Left lung (tissue), 10 donors: ENCODE results near the gene EMP3. TPM values are rescaled to one million over a fixed set of nuclear protein-coding genes. Genes with fewer than 3 reads are reported as not detected.

Experiments
- ATAC-seq: fragments of 200-7000 bp; cut with Tn5 transposase; one replicate; pipeline ENCODE4 v1.9.1; 2020; ENCODE audit warnings: moderate library complexity
- DNase-seq, 4 donors: peaks; one replicate each; pipeline ENCODE4 v3.0.0-alpha.2; 2013 to 2020
- H3K27ac ChIP-seq, 2 donors: fragments of 200-600 bp; sonication (generic) in 1 of 2; one replicate each; pipeline versions ENCODE4 v1.5.0 to v1.8.0; 2020 to 2021
- H3K27me3 ChIP-seq, 2 donors: fragments of 200-600 bp; sonication (generic) in 1 of 2; one replicate each; pipeline versions ENCODE4 v1.5.0 to v1.8.0; 2020 to 2021
- H3K36me3 ChIP-seq, 2 donors: fragments of 200-600 bp; sonication (generic) in 1 of 2; one replicate each; pipeline versions ENCODE4 v1.5.0 to v1.8.0; 2020 to 2021
- H3K4me1 ChIP-seq, 2 donors: fragments of 200-600 bp; one replicate each; pipeline ENCODE4 v1.8.0; 2021
- H3K4me3 ChIP-seq, 2 donors: fragments of 200-600 bp; sonication (generic) in 1 of 2; one replicate each; pipeline versions ENCODE4 v1.5.0 to v1.8.0; 2020 to 2021; ENCODE audit warnings: mild to moderate bottlenecking in 1 of 2
- H3K9me3 ChIP-seq, 2 donors: fragments of 200-600 bp; sonication (generic) in 1 of 2; one replicate each; pipeline versions ENCODE4 v1.5.0 to v1.8.0; 2020 to 2021
- intact Hi-C, 2 donors: fragments of 100-400 bp; cut with DNase I; formaldehyde crosslinking; loops; one replicate each; pipeline versions ENCODE4 v1.11.2 to v1.14.2; 2022
- polyA plus RNA-seq, 6 donors: library from polyadenylated mRNA; unstranded; fragments of 120-200 nt; gene quantifications; one replicate each; pipeline ENCODE4 v1.2.1, GENCODE V29; 2013; ENCODE audit not compliant: insufficient read length in 6 of 6
- total RNA-seq, 2 donors: library from RNA; stranded (reverse); fragmentation: NEBNext Ultra II Directional; extraction: Animal tissue kit (Norgen Biotek cat#: 25700); gene quantifications; one replicate each; pipeline ENCODE4 v1.2.1, GENCODE V29; 2021
- TF ChIP-seq, protein P1 (sequence below), 2 donors: fragments of 200-600 bp; sonication (generic) in 1 of 2; IDR thresholded peaks; one replicate each; pipeline versions ENCODE4 v1.5.0 to v1.8.0; 2021; ENCODE audit warnings: antibody characterized with exemption in 2 of 2
- donor health status: DM: no; HTN: yes; CAD: no.
- donor health status: DM: no; HTN: no; CAD: no.

EMP3 gene
- total and polyA plus RNA-seq, 8 donors: 102 to 320 (median 110) TPM

DNA sequence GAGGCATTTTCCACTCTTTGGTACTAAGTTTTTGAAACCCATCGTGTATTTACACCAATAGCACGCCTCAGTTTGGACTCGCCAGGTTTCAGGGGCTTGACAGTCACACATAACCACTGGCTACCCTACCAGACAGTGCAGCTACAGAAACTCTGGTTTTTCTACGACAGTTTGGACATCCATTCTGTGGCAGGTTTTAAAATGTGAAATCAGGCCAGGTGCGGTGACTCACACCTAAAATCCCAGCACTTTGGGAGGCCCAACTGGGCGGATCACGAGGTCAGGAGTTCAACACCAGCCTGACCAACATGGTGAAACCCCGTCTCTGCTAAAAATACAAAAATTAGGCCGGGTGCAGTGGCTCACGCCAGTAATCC, 52.8 kb downstream of the EMP3 start:
- DNase-seq: no peak
- TF ChIP-seq, protein P1, sequence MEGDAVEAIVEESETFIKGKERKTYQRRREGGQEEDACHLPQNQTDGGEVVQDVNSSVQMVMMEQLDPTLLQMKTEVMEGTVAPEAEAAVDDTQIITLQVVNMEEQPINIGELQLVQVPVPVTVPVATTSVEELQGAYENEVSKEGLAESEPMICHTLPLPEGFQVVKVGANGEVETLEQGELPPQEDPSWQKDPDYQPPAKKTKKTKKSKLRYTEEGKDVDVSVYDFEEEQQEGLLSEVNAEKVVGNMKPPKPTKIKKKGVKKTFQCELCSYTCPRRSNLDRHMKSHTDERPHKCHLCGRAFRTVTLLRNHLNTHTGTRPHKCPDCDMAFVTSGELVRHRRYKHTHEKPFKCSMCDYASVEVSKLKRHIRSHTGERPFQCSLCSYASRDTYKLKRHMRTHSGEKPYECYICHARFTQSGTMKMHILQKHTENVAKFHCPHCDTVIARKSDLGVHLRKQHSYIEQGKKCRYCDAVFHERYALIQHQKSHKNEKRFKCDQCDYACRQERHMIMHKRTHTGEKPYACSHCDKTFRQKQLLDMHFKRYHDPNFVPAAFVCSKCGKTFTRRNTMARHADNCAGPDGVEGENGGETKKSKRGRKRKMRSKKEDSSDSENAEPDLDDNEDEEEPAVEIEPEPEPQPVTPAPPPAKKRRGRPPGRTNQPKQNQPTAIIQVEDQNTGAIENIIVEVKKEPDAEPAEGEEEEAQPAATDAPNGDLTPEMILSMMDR (IDR thresholded peaks at IDR 0.05): no peak
- ATAC-seq: no peak
- Histone ChIP-seq H3K4me3 (no peak overlapping the region), H3K4me1 (peaks cover 0 to 6% of the 10 kb centered on the region in 2 donors), H3K9me3 (no peaks in the 10 kb centered on the region), H3K27me3 (no peaks in the 10 kb centered on the region), H3K36me3 (peaks cover 0 to 21% of the 10 kb centered on the region in 2 donors), H3K27ac (no peak overlapping the region)
- intact Hi-C loops: no loop called here

GRCh38 chr19:48379058-48379457, 53.7 kb downstream of the EMP3 start:
- no peak for ATAC-seq
- intact Hi-C loops: no loop called here
- TF ChIP-seq, protein P1 (IDR thresholded peaks at IDR 0.05): no peak
- peaks cover 0 to 30% of the 10 kb centered on the region in 2 donors for H3K36me3 ChIP-seq
- no peak overlapping the region for H3K27ac ChIP-seq
- H3K4me3 ChIP-seq: no peak overlapping the region
- no peaks in the 10 kb centered on the region for H3K9me3 ChIP-seq
- no peaks in the 10 kb centered on the region for H3K27me3 ChIP-seq
- DNase-seq: no peak
- H3K4me1 ChIP-seq: peaks cover 0 to 6% of the 10 kb centered on the region in 2 donors

Other genes with a start within 250 kb of the EMP3 start
- 10 to 100 TPM; 11.5 to 17.3 TPM for gene PLA2G4C, start 214.7 kb upstream of the EMP3 start, total RNA-seq
- gene PLA2G4C, start 214.7 kb upstream of the EMP3 start, polyA plus RNA-seq: 10 to 100 TPM in 4 of 6 donors, 1 to 10 TPM in 2; 6.6 to 14.5 (median 10.2) TPM
- gene LIG1, start 155.2 kb upstream of the EMP3 start, total RNA-seq: 10 to 100 TPM; 26.7 to 27.4 TPM
- gene LIG1, start 155.2 kb upstream of the EMP3 start, polyA plus RNA-seq: 10 to 100 TPM; 55.3 to 72.1 (median 65.9) TPM
- gene ZSWIM9, start 154.9 kb upstream of the EMP3 start, total RNA-seq: 1 to 10 TPM; 6.5 to 6.6 TPM
- 10 to 100 TPM in 3 of 6 donors, 1 to 10 TPM in 3; 9.4 to 11.4 (median 10.3) TPM for gene ZSWIM9, start 154.9 kb upstream of the EMP3 start, polyA plus RNA-seq
- 10 to 100 TPM; 51.3 to 92.3 TPM for gene CARD8, start 69.6 kb upstream of the EMP3 start, total RNA-seq
- gene CARD8, start 69.6 kb upstream of the EMP3 start, polyA plus RNA-seq: 10 to 100 TPM; 70.3 to 92.3 (median 83.0) TPM
- gene ZNF114, start 55.5 kb upstream of the EMP3 start, total RNA-seq: 1 to 10 TPM; 1.3 to 1.9 TPM
- gene ZNF114, start 55.5 kb upstream of the EMP3 start, polyA plus RNA-seq: 1 to 10 TPM; 8.0 to 9.2 (median 8.2) TPM
- gene TMEM143, start 38.4 kb downstream of the EMP3 start, total RNA-seq: 10 to 100 TPM in 1 of 2 donors, 1 to 10 TPM in 1; 9.8 to 10.6 TPM
- 10 to 100 TPM in 1 of 6 donors, 1 to 10 TPM in 5; 7.5 to 10.1 (median 8.9) TPM for gene TMEM143, start 38.4 kb downstream of the EMP3 start, polyA plus RNA-seq
- gene SYNGR4, start 38.8 kb downstream of the EMP3 start, total RNA-seq: not detected
- gene SYNGR4, start 38.8 kb downstream of the EMP3 start, polyA plus RNA-seq: under 1 TPM in 2 of 6 donors, not detected in 4; 0.14 to 0.65 TPM
- gene KDELR1, start 66.0 kb downstream of the EMP3 start, total RNA-seq: 100 to 1,000 TPM; 171 to 187 TPM
- gene KDELR1, start 66.0 kb downstream of the EMP3 start, polyA plus RNA-seq: 100 to 1,000 TPM; 159 to 178 (median 163) TPM
- gene GRIN2D, start 68.1 kb downstream of the EMP3 start, total RNA-seq: 1 to 10 TPM in 1 of 2 donors, under 1 TPM in 1; 0.94 to 1.3 TPM
- gene GRIN2D, start 68.1 kb downstream of the EMP3 start, polyA plus RNA-seq: under 1 TPM; 0.25 to 0.51 (median 0.30) TPM
- 10 to 100 TPM; 21.5 to 33.8 TPM for gene GRWD1, start 120.4 kb downstream of the EMP3 start, total RNA-seq
- 10 to 100 TPM; 18.4 to 29.0 (median 24.4) TPM for gene GRWD1, start 120.4 kb downstream of the EMP3 start, polyA plus RNA-seq
- gene KCNJ14, start 130.0 kb downstream of the EMP3 start, total RNA-seq: under 1 TPM; 0.52 to 0.61 TPM
- 1 to 10 TPM in 5 of 6 donors, under 1 TPM in 1; 0.94 to 1.3 (median 1.2) TPM for gene KCNJ14, start 130.0 kb downstream of the EMP3 start, polyA plus RNA-seq
- gene CYTH2, start 143.8 kb downstream of the EMP3 start, total RNA-seq: 10 to 100 TPM; 49.8 to 65.9 TPM
- 100 to 1,000 TPM in 2 of 6 donors, 10 to 100 TPM in 4; 86.5 to 108 (median 91.5) TPM for gene CYTH2, start 143.8 kb downstream of the EMP3 start, polyA plus RNA-seq
- 1 to 10 TPM; 4.4 to 9.5 TPM for gene LMTK3, start 186.3 kb downstream of the EMP3 start, total RNA-seq
- 1 to 10 TPM; 1.7 to 3.5 (median 2.6) TPM for gene LMTK3, start 186.3 kb downstream of the EMP3 start, polyA plus RNA-seq
- 1 to 10 TPM; 2.8 to 6.3 TPM for gene SULT2B1, start 226.6 kb downstream of the EMP3 start, total RNA-seq
- 1 to 10 TPM; 2.1 to 3.8 (median 2.9) TPM for gene SULT2B1, start 226.6 kb downstream of the EMP3 start, polyA plus RNA-seq